Pancreas (tissue), 10 donors: ENCODE results near the gene AGER. TPM values are rescaled to one million over a fixed set of nuclear protein-coding genes. Genes with fewer than 3 reads are reported as not detected.

Experiments used
- ATAC-seq, 4 donors: fragments of 200-7000 bp; cut with Tn5 transposase; one replicate each; pipeline versions ENCODE4 v1.8.0 to v1.9.1; 2020; ENCODE audit warnings: mild to moderate bottlenecking in 4 of 4, moderate library complexity in 4 of 4
- DNase-seq, 6 donors: peaks; one replicate each; pipeline ENCODE4 v3.0.0-alpha.2; 2020
- FAIRE-seq: peaks from 2 replicates; lab custom pipeline; 2012; peaks lifted over from hg19 to GRCh38; lab: Jason Lieb, UNC
- H3K27ac ChIP-seq, 4 donors: fragments of 200-600 bp; sonication (generic); 1 replicate in 3 of 4; 2 replicates in 1 of 4; pipeline versions ENCODE4 v1.5.0 to v1.8.0; 2020
- H3K27me3 ChIP-seq, 4 donors: fragments of 200-600 bp; one replicate each; pipeline ENCODE4 v1.8.0; 2021
- H3K36me3 ChIP-seq, 3 donors: fragments of 200-600 bp; sonication (generic) in 1 of 3; one replicate each; pipeline versions ENCODE4 v1.5.0 to v1.8.0; 2020 to 2021
- H3K4me1 ChIP-seq, 3 donors: fragments of 200-600 bp; one replicate each; pipeline ENCODE4 v1.8.0; 2021
- H3K4me3 ChIP-seq, 4 donors: fragments of 200-600 bp; sonication (generic) in 2 of 4; one replicate each; pipeline versions ENCODE4 v1.5.0 to v1.8.0; 2020 to 2021
- H3K9me3 ChIP-seq, 4 donors: fragments of 200-600 bp; one replicate each; pipeline ENCODE4 v1.8.0; 2021
- WGBS, 2 donors: extraction: QIAGEN DNeasy Blood & Tissue Kit; methylation state at CpG; one replicate each; pipeline ENCODE4 v1.1.7; 2013; 5-methylcytosine and 5-hydroxymethylcytosine counted together
- intact Hi-C, 3 donors: fragments of 100-400 bp; cut with DNase I; formaldehyde crosslinking; loops; one replicate each; pipeline versions ENCODE4 v1.11.1 to v1.14.2; 2022
- polyA plus RNA-seq, 2 donors: library from polyadenylated mRNA; stranded (reverse); fragments of 200-250 nt; gene quantifications; one replicate each; pipeline ENCODE4 v1.2.3, GENCODE V29; 2013
- total RNA-seq, 6 donors: library from RNA; stranded (reverse); fragmentation: NEBNext Ultra II Directional in 4 of 6; extraction: Animal tissue kit (Norgen Biotek cat#: 25700) in 4 of 6; gene quantifications; one replicate each; pipeline versions ENCODE4 v1.2.1 to v1.2.4, GENCODE V29; 2021 to 2023
- TF ChIP-seq, protein P1 (sequence below), 4 donors: fragments of 200-600 bp; sonication (generic) in 3 of 4; IDR thresholded peaks; one replicate each; pipeline versions ENCODE4 v1.5.0 to v1.8.0; 2021; ENCODE audit warnings: antibody characterized with exemption in 4 of 4
- donor health status: healthy with polysubstance abuse.
- donor health status: DM: no; HTN: no; CAD: no; lungs with moderate emphysema.
- donor health status: DM: no; HTN: no; CAD: no.
- donor health status: control.
- donor health status: control.
- donor health status: Bipolar disorder and iron deficiency.
- donor health status: DM: yes; HTN: yes; CAD: no.
- donor health status: DM: no; HTN: no; CAD: no.
- donor health status: DM: no; HTN: no; CAD: no.
- donor health status: DM: yes; HTN: yes; CAD: no.

Gene AGER
- total RNA-seq (1 to 10 TPM; 1.9 to 4.4 (median 2.9) TPM), polyA plus RNA-seq (10 to 100 TPM; 14.1 to 20.6 TPM)

DNA sequence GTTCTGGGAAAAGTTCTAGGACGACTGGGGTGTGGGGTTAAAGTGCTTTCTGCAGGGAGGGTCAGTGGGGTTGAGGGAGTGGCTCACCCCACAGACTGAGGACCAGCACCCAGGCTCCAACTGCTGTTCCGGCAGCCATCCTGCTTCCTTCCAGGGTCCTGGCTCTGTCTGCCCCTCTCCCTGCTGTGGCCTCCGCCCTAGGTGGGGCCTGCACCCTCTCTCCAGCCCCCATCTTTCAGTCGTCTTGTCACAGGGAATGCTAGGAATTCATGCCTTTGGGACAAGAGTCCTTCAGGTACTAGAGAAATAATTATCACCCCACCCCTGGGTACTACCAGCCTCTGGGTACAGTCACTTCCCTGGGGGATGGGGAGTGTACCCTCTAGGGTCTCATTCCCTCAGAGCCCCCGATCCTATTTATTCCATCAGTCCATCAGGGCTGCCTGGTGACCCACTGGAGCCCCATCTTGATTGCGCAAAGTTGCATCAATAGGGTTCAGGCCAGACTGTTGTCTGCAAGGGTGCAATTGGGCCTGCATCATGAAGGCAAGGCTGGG is at the start of gene AGER:
Gene AGER (minus strand): TSS at position 170 of the 557 bp plus-strand sequence. CDS start 31 bp downstream, at position 139.
- DNase-seq, result no peak
- no peak within 1 kb of the TSS for H3K4me3 ChIP-seq

GRCh38 chr6:32226434-32226833 is 42.4 kb upstream of the AGER start:
- 93 to 94% methylated on average over 7 of the region's 7 CpGs for WGBS, 2 donors

More for the DNA sequence above, at the start of gene AGER:
- Histone ChIP-seq H3K4me1 (peaks cover 3 to 8% (median 4%) of the 10 kb centered on the region in 3 donors), H3K36me3 (no peaks in the 10 kb centered on the region), H3K27me3 (no peaks in the 10 kb centered on the region), H3K27ac (no peak within 1 kb of the TSS), H3K9me3 (no peaks in the 10 kb centered on the region)
- 72 to 77% methylated on average over 6 of the region's 6 CpGs for WGBS, 2 donors
- TF ChIP-seq, protein P1, sequence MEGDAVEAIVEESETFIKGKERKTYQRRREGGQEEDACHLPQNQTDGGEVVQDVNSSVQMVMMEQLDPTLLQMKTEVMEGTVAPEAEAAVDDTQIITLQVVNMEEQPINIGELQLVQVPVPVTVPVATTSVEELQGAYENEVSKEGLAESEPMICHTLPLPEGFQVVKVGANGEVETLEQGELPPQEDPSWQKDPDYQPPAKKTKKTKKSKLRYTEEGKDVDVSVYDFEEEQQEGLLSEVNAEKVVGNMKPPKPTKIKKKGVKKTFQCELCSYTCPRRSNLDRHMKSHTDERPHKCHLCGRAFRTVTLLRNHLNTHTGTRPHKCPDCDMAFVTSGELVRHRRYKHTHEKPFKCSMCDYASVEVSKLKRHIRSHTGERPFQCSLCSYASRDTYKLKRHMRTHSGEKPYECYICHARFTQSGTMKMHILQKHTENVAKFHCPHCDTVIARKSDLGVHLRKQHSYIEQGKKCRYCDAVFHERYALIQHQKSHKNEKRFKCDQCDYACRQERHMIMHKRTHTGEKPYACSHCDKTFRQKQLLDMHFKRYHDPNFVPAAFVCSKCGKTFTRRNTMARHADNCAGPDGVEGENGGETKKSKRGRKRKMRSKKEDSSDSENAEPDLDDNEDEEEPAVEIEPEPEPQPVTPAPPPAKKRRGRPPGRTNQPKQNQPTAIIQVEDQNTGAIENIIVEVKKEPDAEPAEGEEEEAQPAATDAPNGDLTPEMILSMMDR (IDR thresholded peaks at IDR 0.05), result no peak
- FAIRE-seq (no peak), ATAC-seq (no peak)
- intact Hi-C loops, result no loop called here

DNA sequence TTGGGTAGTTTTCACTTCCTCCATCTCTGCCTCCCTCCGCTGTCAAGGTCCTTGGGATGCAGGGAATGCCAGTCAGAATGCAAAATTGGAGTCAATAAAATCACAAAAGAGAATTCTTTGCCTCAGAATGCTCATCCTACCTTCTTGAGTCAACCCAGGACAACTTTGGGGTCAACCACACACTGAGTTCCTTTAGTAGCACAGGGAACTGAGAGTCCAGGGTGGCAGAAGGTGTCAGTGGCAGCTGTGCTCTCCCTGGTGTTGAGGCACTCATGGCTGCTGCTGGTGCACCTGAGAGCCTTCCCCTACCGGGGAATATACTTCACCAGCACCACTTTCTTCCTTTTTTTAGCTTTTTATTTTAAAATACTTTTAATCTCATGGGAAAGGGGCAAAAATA is 40.6 kb upstream of the AGER start:
- H3K36me3 ChIP-seq, result no peaks in the 10 kb centered on the region
- intact Hi-C loops, result no loop called here
- no peaks in the 10 kb centered on the region for H3K4me1 ChIP-seq
- FAIRE-seq (no peak), DNase-seq (no peak), ATAC-seq (no peak)
- no peaks in the 10 kb centered on the region for H3K27me3 ChIP-seq
- no peak overlapping the region for H3K4me3 ChIP-seq
- no peak overlapping the region for H3K27ac ChIP-seq
- TF ChIP-seq, protein P1 (IDR thresholded peaks at IDR 0.05), result no peak
- 64 to 77% methylated on average over 2 of the region's 2 CpGs for WGBS, 2 donors
- no peaks in the 10 kb centered on the region for H3K9me3 ChIP-seq

More at GRCh38 chr6:32226434-32226833, 42.4 kb upstream of the AGER start:
- Histone ChIP-seq H3K36me3 (no peaks in the 10 kb centered on the region), H3K27ac (no peak overlapping the region), H3K9me3 (no peaks in the 10 kb centered on the region), H3K27me3 (no peaks in the 10 kb centered on the region), H3K4me3 (no peak overlapping the region), H3K4me1 (no peaks in the 10 kb centered on the region)
- TF ChIP-seq, protein P1 (IDR thresholded peaks at IDR 0.05), result no peak
- intact Hi-C loops, result no loop called here
- ATAC-seq, result no peak
- DNase-seq, result no peak
- FAIRE-seq, result no peak

DNA sequence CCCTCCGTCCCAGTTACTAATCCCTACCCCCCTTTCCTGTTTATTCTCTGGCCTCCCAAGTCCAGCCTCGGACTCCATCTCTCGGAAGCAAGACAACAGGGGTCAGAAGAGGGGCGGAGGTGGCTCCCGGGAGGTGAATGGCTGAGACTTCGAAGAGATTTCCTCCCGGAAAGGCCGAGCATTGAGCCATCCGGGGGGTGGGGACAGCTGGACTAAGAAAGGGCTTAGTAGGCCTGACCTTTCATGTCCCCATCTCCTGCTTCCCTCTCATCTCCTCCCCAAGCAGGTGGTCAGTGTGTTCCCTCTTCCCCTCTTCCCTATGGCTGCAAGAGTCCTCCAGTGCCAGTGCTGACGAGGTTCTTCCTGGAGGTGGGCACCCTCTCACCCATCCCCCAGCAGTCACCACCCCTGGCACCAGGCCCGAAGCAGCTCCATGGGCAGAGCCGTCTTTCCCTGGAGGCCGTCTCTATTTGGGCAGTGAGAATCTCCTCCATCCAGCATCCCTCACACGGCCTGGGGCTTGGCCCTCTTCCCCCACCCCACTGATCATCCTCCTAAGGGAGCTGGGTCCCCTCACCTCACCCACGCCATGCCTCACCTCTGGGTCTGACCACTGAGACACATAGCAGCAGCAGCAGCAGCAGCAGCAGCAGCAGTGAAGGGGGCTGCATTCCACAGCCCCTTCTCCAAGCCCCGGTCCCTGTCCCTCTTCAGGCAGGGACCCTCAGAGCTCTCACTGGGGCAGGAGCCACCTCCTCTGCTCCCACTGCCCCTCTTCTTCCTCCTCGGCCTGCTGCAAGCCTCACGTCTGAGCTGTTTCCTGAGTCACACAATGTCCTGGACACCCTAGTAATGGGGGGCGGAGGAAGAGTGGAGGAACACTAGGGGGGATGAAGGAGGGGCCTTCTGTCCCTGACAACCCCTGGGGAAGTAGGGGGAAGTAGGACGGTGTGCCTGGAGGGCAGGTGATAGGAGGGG is 39.5 kb upstream of the AGER start, which contains the start of gene NOTCH4:
Gene NOTCH4 (minus strand): TSS at position 810 of the 978 bp plus-strand sequence. CDS start 139 bp downstream, at position 671.
- ATAC-seq (no peak), FAIRE-seq (no peak), DNase-seq (no peak)
- 41 to 54% methylated on average over 20 of the region's 20 CpGs for WGBS, 2 donors
- intact Hi-C loops, result no loop called here
- no peaks in the 10 kb centered on the region for H3K36me3 ChIP-seq
- H3K27ac ChIP-seq, result no peak within 1 kb of the TSS
- H3K4me3 ChIP-seq, result no peak within 1 kb of the TSS
- TF ChIP-seq, protein P1 (IDR thresholded peaks at IDR 0.05), result no peak
- no peaks in the 10 kb centered on the region for H3K4me1 ChIP-seq
- no peaks in the 10 kb centered on the region for H3K27me3 ChIP-seq
- H3K9me3 ChIP-seq, result no peaks in the 10 kb centered on the region
